IMR-90 (cell line): ENCODE data around the gene CABP2. TPM values are rescaled to one million over a fixed set of nuclear protein-coding genes. Genes with fewer than 3 reads are reported as not detected.

ENCODE experiments used
- ATAC-seq: fragments of 200-7000 bp; cut with Tn5 transposase; 2 replicates; pipeline ENCODE4 v1.9.1; 2020; ENCODE audit warnings: low read depth, mild to moderate bottlenecking, moderate library complexity
- BruUV-seq: library from RNA; stranded (reverse); fragments of 400-500 nt; replicated peaks from 2 replicates; lab custom pipeline; 2021; lab: Mats Ljungman, UMichigan
- CTCF ChIA-PET: fragments of 300-600 bp; formaldehyde crosslinking; extraction: SDS; loops from one replicate; lab custom pipeline; 2021; ENCODE audit warnings: antibody characterized with exemption; lab: Yijun Ruan, JAX
- POLR2A ChIA-PET: fragments of 300-600 bp; sonication (Branson Sonifier 250); formaldehyde crosslinking; loops from one replicate; lab custom pipeline; 2022; ENCODE audit warnings: antibody characterized with exemption; ENCODE audit not compliant: unreplicated experiment; lab: Charles Lee
- DNase-seq: peaks from one replicate; pipeline ENCODE4 v3.0.0; 2013
- H2AFZ ChIP-seq: replicated peaks from 2 replicates; pipeline ENCODE3; 2013; ENCODE audit warnings: low read length, mild to moderate bottlenecking; ENCODE audit not compliant: poor library complexity
- H2AK5ac ChIP-seq: 2 replicates; pipeline ENCODE4 v1.6.1; 2013; ENCODE audit warnings: low read depth, low read length, inconsistent platforms
- H2AK9ac ChIP-seq: replicated peaks from 2 replicates; pipeline ENCODE3; 2013; ENCODE audit warnings: mild to moderate bottlenecking, low read depth, low read length, moderate library complexity; ENCODE audit not compliant: poor library complexity
- H2BK120ac ChIP-seq: 2 replicates; pipeline ENCODE4 v1.6.1; 2013; ENCODE audit warnings: low read depth, low read length, inconsistent platforms
- H2BK15ac ChIP-seq: 3 replicates; pipeline ENCODE4 v1.6.1; 2013; ENCODE audit warnings: low read depth, low read length, inconsistent platforms
- H2BK20ac ChIP-seq: 2 replicates; pipeline ENCODE4 v1.6.1; 2013; ENCODE audit warnings: low read depth, mild to moderate bottlenecking, inconsistent platforms, low read length, moderate library complexity
- H2BK5ac ChIP-seq: 2 replicates; pipeline ENCODE4 v1.6.1; 2013; ENCODE audit warnings: mild to moderate bottlenecking, low read depth, low read length, inconsistent platforms; ENCODE audit not compliant: poor library complexity, severe bottlenecking
- H3K14ac ChIP-seq: replicated peaks from 2 replicates; pipeline ENCODE4 v1.6.1; 2013; ENCODE audit warnings: low read depth, low read length, inconsistent platforms
- H3K18ac ChIP-seq: 2 replicates; pipeline ENCODE4 v1.6.1; 2013; ENCODE audit warnings: low read depth, low read length, control low read depth
- H3K23ac ChIP-seq: 2 replicates; pipeline ENCODE4 v1.6.1; 2013; ENCODE audit warnings: low read depth, low read length, inconsistent platforms
- H3K27ac ChIP-seq: 2 replicates; pipeline ENCODE4 v1.5.1; 2013; ENCODE audit warnings: mild to moderate bottlenecking, control low read depth, low read length; ENCODE audit not compliant: insufficient read depth
- H3K27me3 ChIP-seq: 2 replicates; pipeline ENCODE4 v1.6.1; 2013; ENCODE audit warnings: low read length; ENCODE audit not compliant: control insufficient read depth, insufficient read depth
- H3K36me3 ChIP-seq: 2 replicates; pipeline ENCODE4 v1.6.1; 2013; ENCODE audit warnings: low read length, mixed read lengths; ENCODE audit not compliant: control insufficient read depth, insufficient read depth
- H3K4ac ChIP-seq: 2 replicates; pipeline ENCODE4 v1.6.1; 2013; ENCODE audit warnings: low read depth, low read length, inconsistent platforms
- H3K4me1 ChIP-seq: 2 replicates; pipeline ENCODE4 v1.6.1; 2013; ENCODE audit warnings: low read length, mixed read lengths; ENCODE audit not compliant: control insufficient read depth, insufficient read depth
- H3K4me2 ChIP-seq: 2 replicates; pipeline ENCODE4 v1.6.1; 2013; ENCODE audit warnings: low read depth, mild to moderate bottlenecking, control low read depth, low read length, moderate library complexity
- H3K4me3 ChIP-seq: 2 replicates; pipeline ENCODE4 v1.5.1; 2013; ENCODE audit warnings: low read depth, mild to moderate bottlenecking, control low read depth, low read length, moderate library complexity; ENCODE audit not compliant: insufficient read depth
- H3K56ac ChIP-seq: 2 replicates; pipeline ENCODE4 v1.6.1; 2013; ENCODE audit warnings: low read length, inconsistent platforms; ENCODE audit not compliant: insufficient read depth; ENCODE audit errors: extremely low read depth
- H3K79me1 ChIP-seq, 2 experiments: 2 replicates each; pipeline ENCODE4 v1.6.1; 2013; ENCODE audit warnings: low read length in 2 of 2, inconsistent platforms in 1 of 2, low read depth in 1 of 2
- H3K9ac ChIP-seq: 2 replicates; pipeline ENCODE4 v1.6.1; 2013; ENCODE audit warnings: low read depth, low read length, control low read depth
- H3K9me1 ChIP-seq: 2 replicates; pipeline ENCODE4 v1.6.1; 2013; ENCODE audit warnings: low read length, inconsistent platforms; ENCODE audit not compliant: insufficient read depth
- H3K9me3 ChIP-seq: 2 replicates; pipeline ENCODE4 v1.6.1; 2013; ENCODE audit warnings: low read length; ENCODE audit not compliant: control insufficient read depth, insufficient read depth
- H4K20me1 ChIP-seq: 2 replicates; pipeline ENCODE4 v1.6.1; 2013; ENCODE audit warnings: low read length, inconsistent platforms; ENCODE audit not compliant: insufficient read depth
- H4K5ac ChIP-seq: 2 replicates; pipeline ENCODE4 v1.6.1; 2013; ENCODE audit warnings: mild to moderate bottlenecking, low read depth, low read length, control low read depth
- H4K8ac ChIP-seq, 2 experiments: 2 replicates each; pipeline ENCODE4 v1.6.1; 2013; ENCODE audit warnings: low read depth in 2 of 2, low read length in 2 of 2, control low read depth in 1 of 2, inconsistent platforms in 1 of 2
- H4K91ac ChIP-seq: 2 replicates; pipeline ENCODE4 v1.6.1; 2013; ENCODE audit warnings: low read depth, low read length, inconsistent platforms; ENCODE audit not compliant: insufficient read depth
- BHLHE40 ChIP-seq: fragments of 150-350 bp; IDR thresholded peaks from 2 replicates; pipeline ENCODE4 v1.6.1; 2016; ENCODE audit warnings: mild to moderate bottlenecking, low read depth, low read length
- CHD1 ChIP-seq: IDR thresholded peaks from 2 replicates; pipeline ENCODE4 v1.6.1; 2012; ENCODE audit warnings: low read depth, low read length, improper control_type of control experiment
- CTCF ChIP-seq: conservative IDR thresholded peaks from 2 replicates; pipeline ENCODE4 v1.5.1; 2012; ENCODE audit warnings: mild to moderate bottlenecking, low read depth, low read length, improper control_type of control experiment
- ELK1 ChIP-seq: fragments of 150-350 bp; IDR thresholded peaks from 2 replicates; pipeline ENCODE4 v1.6.1; 2016; ENCODE audit warnings: low read depth, mild to moderate bottlenecking, low read length, moderate library complexity, borderline replicate concordance
- MAFK ChIP-seq: IDR thresholded peaks from 2 replicates; pipeline ENCODE4 v1.6.1; 2012; ENCODE audit warnings: low read depth, low read length, improper control_type of control experiment
- RCOR1 ChIP-seq: IDR thresholded peaks from 2 replicates; pipeline ENCODE4 v1.6.1; 2012; ENCODE audit warnings: mild to moderate bottlenecking, low read length, improper control_type of control experiment; ENCODE audit not compliant: insufficient replicate concordance
- SMC3 ChIP-seq: fragments of 150-350 bp; IDR thresholded peaks from 2 replicates; pipeline ENCODE4 v1.6.1; 2016; ENCODE audit warnings: low read depth, mild to moderate bottlenecking, antibody characterized with exemption, low read length, moderate library complexity
- WGBS, 2 experiments: methylation state at CpG; one replicate each; pipeline versions ENCODE4 v1.1.5 to v1.1.7; 2013; ENCODE audit warnings: missing lambda C conversion rate in 2 of 2; ENCODE audit not compliant: insufficient read length in 1 of 2; ENCODE audit errors: extremely low coverage in 2 of 2; 5-methylcytosine and 5-hydroxymethylcytosine counted together
- dilution Hi-C: fragments of 300-500 bp; cut with HindIII; formaldehyde crosslinking; loops from one replicate; pipeline ENCODE4 v1.14.3; 2018; ENCODE audit warnings: low sequenced_read_pairs; ENCODE audit not compliant: unreplicated experiment
- in situ Hi-C: fragments of 300-500 bp; cut with MboI; formaldehyde crosslinking; loops from 3 replicates; pipeline ENCODE4 v1.14.3; 2019; ENCODE audit warnings: low sequenced_read_pairs, inconsistent platforms, mixed read lengths
- intact Hi-C: fragments of 100-400 bp; cut with micrococcal nuclease; formaldehyde crosslinking; loops from 2 replicates; pipeline ENCODE4 v1.10.0; 2022
- polyA plus RNA-seq, 3 experiments: library from polyadenylated mRNA; depleted of rRNA; stranded (reverse); fragments of >200 nt; gene quantifications; 2 replicates each; pipeline ENCODE4 v1.2.3, GENCODE V29; 2012; ENCODE audit warnings: low replicate concordance in 1 of 3
- total RNA-seq: library from RNA; depleted of rRNA; stranded (reverse); fragments of >200 nt; gene quantifications from 2 replicates; pipeline ENCODE4 v1.2.3, GENCODE V29; 2012

CABP2 gene
- total and polyA plus RNA-seq, 2 of the 4 experiments (the other 2 are of a cell fraction): not detected

- no peak overlapping the region; the same call in 1 of the 2 replicates for H3K56ac ChIP-seq
- H3K79me1 ChIP-seq: no peaks in the 10 kb centered on the region; a peak in 1 of 4 replicates
- no peaks in the 10 kb centered on the region for H3K36me3 ChIP-seq
- H3K23ac ChIP-seq: 0 out of 2 replicates have a peak overlapping the region, but pooled peaks have one; percentile 37
- POLR2A ChIA-PET: no interaction called here
- H4K5ac ChIP-seq: no peak overlapping the region
- H2AFZ ChIP-seq: no peak overlapping the region
- H2BK20ac ChIP-seq: 0 out of 2 replicates have a peak overlapping the region, but pooled peaks have one; percentile 18
- no peak overlapping the region for H2BK120ac ChIP-seq
- no peaks in the 10 kb centered on the region for H4K20me1 ChIP-seq
- peak overlapping the region; percentile 80 for H3K14ac ChIP-seq
- TF ChIP-seq CTCF (no peak), SMC3 (no peak), MAFK (no peak), BHLHE40 (no peak), ELK1 (no peak), RCOR1 (no peak), CHD1 (no peak)
- no peaks in the 10 kb centered on the region for H3K9me3 ChIP-seq
- H3K4me3 ChIP-seq: no peak overlapping the region
- DNase-seq (no peak), ATAC-seq (peak; percentile 16; the same call in 1 of the 2 replicates)
- no TSS peak for BruUV-seq
- H3K4ac ChIP-seq: no peak overlapping the region
- H4K91ac ChIP-seq: no peak overlapping the region
- no peak overlapping the region for H2BK5ac ChIP-seq
- dilution Hi-C loops (no loop called here), in situ Hi-C loops (no loop called here), intact Hi-C loops (no loop called here)
- H3K27me3 ChIP-seq: no peaks in the 10 kb centered on the region; the same call in 1 of the 2 replicates
- no peak overlapping the region for H3K4me2 ChIP-seq
- peaks cover 7% of the 10 kb centered on the region; the same call in 1 of the 2 replicates for H3K9me1 ChIP-seq
- no CpG with 5 or more reads among the region's 4 CpGs for WGBS, 2 experiments
- H3K4me1 ChIP-seq: peaks cover 6% of the 10 kb centered on the region
- no peak overlapping the region for H2AK5ac ChIP-seq
- no peak overlapping the region for H2AK9ac ChIP-seq
- no peak overlapping the region for H3K27ac ChIP-seq
- H3K18ac ChIP-seq: no peak overlapping the region
- H4K8ac ChIP-seq: no peak overlapping the region
- no peak overlapping the region for H3K9ac ChIP-seq
- CTCF ChIA-PET: interaction anchor here (0.7 to 1.4 kb wide), 2 partner anchors 16 to 50 kb away, joined by 3 to 6 read pairs; no protein-coding TSS in a partner anchor
- no peak overlapping the region for H2BK15ac ChIP-seq
These were observed 41.0 kb upstream of the CABP2 start for GRCh38 chr11:67564230-67564629.
